Suprapubic skin (tissue), 3 donors: ENCODE data around the gene SYT1.

ENCODE experiments used
- POLR2AphosphoS5 ChIP-seq, 3 donors: sonication (generic); formaldehyde crosslinking; IDR thresholded peaks; one replicate each; pipeline ENCODE4 v1.6.1; 2017; ENCODE audit warnings: antibody characterized with exemption in 3 of 3
- TF ChIP-seq, protein P1 (sequence below), 2 donors: fragments of 200-600 bp in 1 of 2; fragments of 450-650 bp in 1 of 2; sonication (generic) in 1 of 2; IDR thresholded peaks; one replicate each; pipeline ENCODE4 v1.5.1; 2016 to 2019; ENCODE audit warnings: antibody characterized with exemption in 2 of 2, mild to moderate bottlenecking in 1 of 2, moderate library complexity in 1 of 2

DNA sequence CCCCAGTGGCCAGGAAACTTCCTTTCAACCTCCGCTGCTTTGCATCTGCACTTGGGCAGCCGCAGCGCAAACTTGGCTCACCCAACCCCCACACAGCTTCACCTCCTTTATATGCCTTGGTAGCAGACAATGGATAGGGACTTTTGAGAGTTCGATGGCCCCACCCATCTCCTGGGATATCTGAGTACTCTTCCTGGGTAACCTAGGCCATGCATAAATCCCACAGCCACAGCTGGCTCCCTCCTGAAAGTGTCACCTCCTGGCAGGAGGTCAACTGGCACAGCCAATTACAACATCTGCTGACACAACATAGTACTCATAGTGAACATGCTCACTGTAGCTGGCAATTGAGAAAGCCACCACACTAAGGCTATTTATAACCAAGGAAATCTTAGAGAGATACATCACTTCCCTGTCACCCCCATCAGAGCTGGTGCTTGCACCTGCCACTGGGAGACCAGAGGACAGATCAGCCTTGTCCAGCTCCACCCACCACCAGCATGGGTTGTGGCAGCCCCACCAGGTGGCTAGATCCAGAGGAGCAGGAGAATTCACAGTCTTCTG, 410.0 kb downstream of the SYT1 start:
- TF ChIP-seq, protein P1, sequence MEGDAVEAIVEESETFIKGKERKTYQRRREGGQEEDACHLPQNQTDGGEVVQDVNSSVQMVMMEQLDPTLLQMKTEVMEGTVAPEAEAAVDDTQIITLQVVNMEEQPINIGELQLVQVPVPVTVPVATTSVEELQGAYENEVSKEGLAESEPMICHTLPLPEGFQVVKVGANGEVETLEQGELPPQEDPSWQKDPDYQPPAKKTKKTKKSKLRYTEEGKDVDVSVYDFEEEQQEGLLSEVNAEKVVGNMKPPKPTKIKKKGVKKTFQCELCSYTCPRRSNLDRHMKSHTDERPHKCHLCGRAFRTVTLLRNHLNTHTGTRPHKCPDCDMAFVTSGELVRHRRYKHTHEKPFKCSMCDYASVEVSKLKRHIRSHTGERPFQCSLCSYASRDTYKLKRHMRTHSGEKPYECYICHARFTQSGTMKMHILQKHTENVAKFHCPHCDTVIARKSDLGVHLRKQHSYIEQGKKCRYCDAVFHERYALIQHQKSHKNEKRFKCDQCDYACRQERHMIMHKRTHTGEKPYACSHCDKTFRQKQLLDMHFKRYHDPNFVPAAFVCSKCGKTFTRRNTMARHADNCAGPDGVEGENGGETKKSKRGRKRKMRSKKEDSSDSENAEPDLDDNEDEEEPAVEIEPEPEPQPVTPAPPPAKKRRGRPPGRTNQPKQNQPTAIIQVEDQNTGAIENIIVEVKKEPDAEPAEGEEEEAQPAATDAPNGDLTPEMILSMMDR (IDR thresholded peaks at IDR 0.05): no peak
- no peak for TF ChIP-seq POLR2AphosphoS5 (IDR thresholded peaks at IDR 0.05)
